SK-N-SH treated with all-trans-retinoic acid at 6 μM for 48 hours (cell line): Measurements from ENCODE around the gene MBD3L2.
"Not testable (repeated sequence)": the region's sequence is repeated elsewhere in the genome, so short reads cannot be mapped to it uniquely, and the experiment has no call there.

Experiments
- ATAC-seq: fragments of 200-7000 bp; cut with Tn5 transposase; 3 replicates; pipeline ENCODE4 v1.9.1; 2020; ENCODE audit warnings: mild to moderate bottlenecking, moderate library complexity
- ARNTL ChIP-seq: fragments of 450-650 bp; formaldehyde crosslinking; IDR thresholded peaks from 2 replicates; pipeline ENCODE4 v1.5.0; 2020; ENCODE audit warnings: low read depth, mild to moderate bottlenecking, moderate library complexity, borderline replicate concordance
- BACH2 ChIP-seq: fragments of 250-450 bp; sonication (Bioruptor Pico); IDR thresholded peaks from 2 replicates; pipeline ENCODE4 v1.9.0; 2021; ENCODE audit warnings: mild to moderate bottlenecking, borderline replicate concordance
- CREB5 ChIP-seq: fragments of 250-450 bp; sonication (Bioruptor Pico); IDR thresholded peaks from 2 replicates; pipeline ENCODE4 v1.5.1; 2020; ENCODE audit warnings: low read depth, mild to moderate bottlenecking, moderate library complexity
- CSDC2 ChIP-seq: fragments of 250-450 bp; sonication (Bioruptor Pico); IDR thresholded peaks from 2 replicates; pipeline ENCODE4 v1.5.0; 2020; ENCODE audit warnings: mild to moderate bottlenecking, moderate library complexity
- CSRNP3 ChIP-seq: fragments of 250-450 bp; sonication (Bioruptor Pico); IDR thresholded peaks from 2 replicates; pipeline ENCODE4 v1.5.1; 2021; ENCODE audit warnings: mild to moderate bottlenecking, moderate library complexity
- ESRRG ChIP-seq: fragments of 250-450 bp; sonication (Bioruptor Pico); IDR thresholded peaks from 2 replicates; pipeline ENCODE4 v1.6.1; 2021; ENCODE audit warnings: mild to moderate bottlenecking
- GLIS3 ChIP-seq: fragments of 250-450 bp; sonication (Bioruptor Pico); IDR thresholded peaks from 2 replicates; pipeline ENCODE4 v1.5.0; 2020; ENCODE audit warnings: mild to moderate bottlenecking, moderate library complexity
- ISL1 ChIP-seq: fragments of 250-450 bp; sonication (Bioruptor Pico); IDR thresholded peaks from 2 replicates; pipeline ENCODE4 v2.1.2; 2022; ENCODE audit warnings: mild to moderate bottlenecking, moderate library complexity
- OSR1 ChIP-seq: fragments of 250-450 bp; sonication (Bioruptor Pico); IDR thresholded peaks from 2 replicates; pipeline ENCODE4 v1.8.0; 2022; ENCODE audit warnings: moderate library complexity, mild to moderate bottlenecking, inconsistent platforms
- POU6F1 ChIP-seq: fragments of 250-450 bp; sonication (Bioruptor Pico); IDR thresholded peaks from 2 replicates; pipeline ENCODE4 v1.8.0; 2021; ENCODE audit warnings: low read depth, mild to moderate bottlenecking, moderate library complexity, borderline replicate concordance
- PPARA ChIP-seq: fragments of 250-450 bp; sonication (Bioruptor Pico); IDR thresholded peaks from 2 replicates; pipeline ENCODE4 v1.5.0; 2020; ENCODE audit warnings: mild to moderate bottlenecking, borderline replicate concordance
- SNAI2 ChIP-seq: fragments of 250-450 bp; sonication (Bioruptor Pico); IDR thresholded peaks from 2 replicates; pipeline ENCODE4 v1.5.0; 2020; ENCODE audit warnings: mild to moderate bottlenecking, moderate library complexity
- TCF4 ChIP-seq: fragments of 250-450 bp; sonication (Bioruptor Pico); IDR thresholded peaks from 2 replicates; pipeline ENCODE4 v1.8.0; 2021; ENCODE audit warnings: mild to moderate bottlenecking, moderate library complexity, borderline replicate concordance
- TSHZ2 ChIP-seq: fragments of 250-450 bp; sonication (Bioruptor Pico); IDR thresholded peaks from 2 replicates; pipeline ENCODE4 v1.5.0; 2020; ENCODE audit warnings: mild to moderate bottlenecking, moderate library complexity
- ZNF565 ChIP-seq: fragments of 450-650 bp; formaldehyde crosslinking; conservative IDR thresholded peaks from 2 replicates; pipeline ENCODE4 v1.5.0; 2020; ENCODE audit warnings: low read depth, mild to moderate bottlenecking, moderate library complexity
- ZNF70 ChIP-seq: fragments of 450-650 bp; formaldehyde crosslinking; IDR thresholded peaks from 2 replicates; pipeline ENCODE4 v1.5.0; 2020; ENCODE audit warnings: mild to moderate bottlenecking, moderate library complexity

MBD3L2 gene

GRCh38 chr19:7063339-7063738 is 14.2 kb downstream of the MBD3L2 start:
- no peak; the same call in 2 of the 3 replicates for ATAC-seq
- TF ChIP-seq GLIS3 (CRISPR knock-in tag), result no peak
- no peak for TF ChIP-seq ISL1 (CRISPR knock-in tag)
- TF ChIP-seq CREB5 (CRISPR knock-in tag), result no peak
- no peak for TF ChIP-seq POU6F1 (CRISPR knock-in tag)
- no peak for TF ChIP-seq TCF4
- no peak for TF ChIP-seq BACH2 (CRISPR knock-in tag)
- TF ChIP-seq ZNF70 (CRISPR knock-in tag), result no peak
- no peak for TF ChIP-seq OSR1 (CRISPR knock-in tag)
- TF ChIP-seq SNAI2, result no peak
- TF ChIP-seq TSHZ2 (CRISPR knock-in tag), result no peak
- no peak for TF ChIP-seq PPARA (CRISPR knock-in tag)
- no peak for TF ChIP-seq ESRRG (CRISPR knock-in tag)
- TF ChIP-seq ZNF565 (CRISPR knock-in tag), result no peak
- no peak for TF ChIP-seq CSRNP3 (CRISPR knock-in tag)
- no peak for TF ChIP-seq CSDC2 (CRISPR knock-in tag)
- TF ChIP-seq ARNTL (CRISPR knock-in tag), result no peak

GRCh38 chr19:7063764-7064418 is 14.8 kb downstream of the MBD3L2 start:
- ATAC-seq, result no peak
- TF ChIP-seq TSHZ2 (CRISPR knock-in tag) (no peak), GLIS3 (CRISPR knock-in tag) (no peak), CSDC2 (CRISPR knock-in tag) (no peak), CSRNP3 (CRISPR knock-in tag) (no peak), ARNTL (CRISPR knock-in tag) (no peak), ESRRG (CRISPR knock-in tag) (no peak)

GRCh38 chr19:7067122-7067521 is 18.0 kb downstream of the MBD3L2 start:
- ATAC-seq, result not testable (repeated sequence)
